Neuronal stem cell (in vitro differentiated cells): ENCODE results near the gene MEIS2.
A peak's percentile ranks its signal among the peaks of the same experiment; 100 is the strongest.

Experiments
- DNase-seq: peaks from one replicate; pipeline ENCODE4 v3.0.0-alpha.2; 2013; ENCODE audit warnings: low spot score
- H2AFZ ChIP-seq: one replicate; pipeline ENCODE4 v1.6.1; 2013; ENCODE audit warnings: mild to moderate bottlenecking, low read length, inconsistent platforms
- H2AK5ac ChIP-seq: 2 replicates; pipeline ENCODE4 v1.6.1; 2013; ENCODE audit warnings: low read depth, mild to moderate bottlenecking, inconsistent platforms, low read length, moderate library complexity, mixed read lengths
- H2BK120ac ChIP-seq: 2 replicates; pipeline ENCODE4 v1.6.1; 2013; ENCODE audit warnings: low read depth, mild to moderate bottlenecking, inconsistent platforms, low read length, moderate library complexity, mixed read lengths
- H2BK12ac ChIP-seq: one replicate; pipeline ENCODE4 v1.6.1; 2013; ENCODE audit warnings: low read length, inconsistent platforms
- H2BK15ac ChIP-seq: 2 replicates; pipeline ENCODE4 v1.6.1; 2013; ENCODE audit warnings: mild to moderate bottlenecking, low read length, inconsistent platforms, mixed read lengths
- H2BK5ac ChIP-seq: one replicate; pipeline ENCODE4 v1.6.1; 2013; ENCODE audit warnings: inconsistent platforms, mild to moderate bottlenecking, low read length, moderate library complexity
- H3K14ac ChIP-seq: one replicate; pipeline ENCODE4 v1.6.1; 2013; ENCODE audit warnings: low read length, inconsistent platforms
- H3K18ac ChIP-seq: 2 replicates; pipeline ENCODE4 v1.6.1; 2013; ENCODE audit warnings: low read length, inconsistent platforms
- H3K23ac ChIP-seq: 2 replicates; pipeline ENCODE4 v1.6.1; 2013; ENCODE audit warnings: low read depth, mild to moderate bottlenecking, mixed read lengths, low read length, inconsistent platforms; ENCODE audit not compliant: poor library complexity
- H3K27ac ChIP-seq: replicated peaks from 3 replicates; pipeline ENCODE4 v1.5.1; 2013; ENCODE audit warnings: low read length, inconsistent platforms
- H3K27me3 ChIP-seq, 3 experiments: 2 replicates each; pipeline ENCODE4 v1.6.1; 2013; ENCODE audit warnings: low read length in 3 of 3, mild to moderate bottlenecking in 2 of 3, inconsistent platforms in 1 of 3, low read depth in 1 of 3, mixed read lengths in 1 of 3, moderate library complexity in 1 of 3; ENCODE audit not compliant: control insufficient read depth in 3 of 3, insufficient read depth in 3 of 3
- H3K36me3 ChIP-seq, 2 donors: replicated peaks in 1 of 2; 2 replicates each; pipeline ENCODE4 v1.6.1; 2013; ENCODE audit warnings: low read length in 2 of 2; ENCODE audit not compliant: control insufficient read depth in 2 of 2, insufficient read depth in 2 of 2
- H3K4ac ChIP-seq: 2 replicates; pipeline ENCODE4 v1.6.1; 2013; ENCODE audit warnings: inconsistent platforms, mild to moderate bottlenecking, low read length, moderate library complexity
- H3K4me1 ChIP-seq, 2 donors: 1 replicate in 1 of 2; 2 replicates in 1 of 2; pipeline ENCODE4 v1.6.1; 2013; ENCODE audit warnings: low read length in 2 of 2, low read depth in 1 of 2; ENCODE audit not compliant: control insufficient read depth in 2 of 2, insufficient read depth in 1 of 2
- H3K4me2 ChIP-seq: one replicate; pipeline ENCODE4 v1.6.1; 2013; ENCODE audit warnings: mild to moderate bottlenecking, low read length, inconsistent platforms; ENCODE audit not compliant: insufficient read depth, poor library complexity, severe bottlenecking
- H3K4me3 ChIP-seq, 2 donors: 2 replicates each; pipeline ENCODE4 v1.5.1; 2013; ENCODE audit warnings: low read length in 2 of 2, mild to moderate bottlenecking in 2 of 2, inconsistent platforms in 1 of 2, moderate library complexity in 1 of 2
- H3K79me1 ChIP-seq: one replicate; pipeline ENCODE4 v1.6.1; 2013; ENCODE audit warnings: low read depth, mild to moderate bottlenecking, inconsistent platforms, low read length, moderate library complexity
- H3K9ac ChIP-seq: one replicate; pipeline ENCODE4 v1.6.1; 2013; ENCODE audit warnings: mild to moderate bottlenecking, low read depth, low read length, inconsistent platforms; ENCODE audit not compliant: poor library complexity
- H3K9me3 ChIP-seq, 2 donors: replicated peaks in 1 of 2; 2 replicates each; pipeline versions ENCODE3 to v1.6.1; 2013; ENCODE audit warnings: low read length in 2 of 2, mild to moderate bottlenecking in 2 of 2, inconsistent platforms in 1 of 2, low read depth in 1 of 2, mixed read lengths in 1 of 2, moderate library complexity in 1 of 2; ENCODE audit not compliant: control insufficient read depth in 2 of 2, insufficient read depth in 1 of 2
- H4K8ac ChIP-seq: one replicate; pipeline ENCODE4 v1.6.1; 2013; ENCODE audit warnings: low read depth, mild to moderate bottlenecking, inconsistent platforms, low read length, moderate library complexity
- H4K91ac ChIP-seq: one replicate; pipeline ENCODE4 v1.6.1; 2013; ENCODE audit warnings: low read length, low read depth, mild to moderate bottlenecking, inconsistent platforms; ENCODE audit not compliant: poor library complexity
- WGBS, 2 donors: extraction: QIAGEN DNeasy Blood & Tissue Kit; methylation state at CpG; one replicate each; pipeline ENCODE4 v1.1.7; 2013; ENCODE audit warnings: missing lambda C conversion rate in 2 of 2, mixed read lengths in 1 of 2; ENCODE audit not compliant: insufficient read length in 2 of 2, insufficient replicate concordance in 1 of 2; ENCODE audit errors: extremely low coverage in 2 of 2; 5-methylcytosine and 5-hydroxymethylcytosine counted together

The MEIS2 gene

DNA sequence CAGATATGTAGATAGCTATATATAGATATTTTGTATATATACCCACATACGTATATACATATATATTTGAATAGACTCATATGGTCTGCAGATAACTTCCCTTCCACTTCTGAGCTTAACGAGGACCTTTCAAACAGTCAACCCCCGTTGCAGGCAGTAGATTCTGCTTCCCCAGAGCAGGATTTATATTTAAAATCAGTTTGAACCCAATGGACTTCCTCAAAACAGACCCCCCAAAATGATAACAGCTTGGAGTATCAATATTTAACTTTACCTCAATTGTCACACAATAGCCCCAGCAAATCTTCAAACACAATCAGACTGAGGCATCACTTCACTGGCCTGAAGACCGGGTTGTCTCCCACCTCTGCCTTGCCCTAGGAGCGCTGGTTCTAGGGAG, 218.3 kb downstream of the MEIS2 start:
- H3K36me3 ChIP-seq, result no peaks in the 10 kb centered on the region
- peak; percentile 36 for DNase-seq
- H3K14ac ChIP-seq, result no peak overlapping the region
- no peak overlapping the region for H3K9ac ChIP-seq
- H3K18ac ChIP-seq, result no peak overlapping the region
- H3K79me1 ChIP-seq, result no peaks in the 10 kb centered on the region
- no peak overlapping the region for H3K27ac ChIP-seq
- H2BK5ac ChIP-seq, result no peak overlapping the region
- peaks cover 0 to 3% of the 10 kb centered on the region in 2 donors for H3K9me3 ChIP-seq
- no peak overlapping the region for H4K8ac ChIP-seq
- no peak overlapping the region for H3K4ac ChIP-seq
- no peak overlapping the region for H2AK5ac ChIP-seq
- no peak overlapping the region for H2BK120ac ChIP-seq
- H3K27me3 ChIP-seq, result peaks cover 21 to 67% (median 58%) of the 10 kb centered on the region in 3 experiments
- H3K4me2 ChIP-seq, result no peak overlapping the region
- no peak overlapping the region for H2AFZ ChIP-seq
- H3K23ac ChIP-seq, result no peak overlapping the region
- no peak overlapping the region for H3K4me3 ChIP-seq
- H4K91ac ChIP-seq, result no peak overlapping the region
- peaks cover 8 to 29% of the 10 kb centered on the region in 2 donors for H3K4me1 ChIP-seq
- H2BK15ac ChIP-seq, result no peak overlapping the region
- H2BK12ac ChIP-seq, result no peak overlapping the region
- WGBS, 2 donors, result no CpG with 5 or more reads among the region's 5 CpGs

- WGBS, 2 donors, result no CpG with 5 or more reads among the region's 2 CpGs
- no peak overlapping the region for H2BK5ac ChIP-seq
- H3K36me3 ChIP-seq, result no peaks in the 10 kb centered on the region
- DNase-seq, result no peak
- H3K14ac ChIP-seq, result no peak overlapping the region
- no peak overlapping the region for H2AK5ac ChIP-seq
- H2BK12ac ChIP-seq, result no peak overlapping the region
- H3K9ac ChIP-seq, result no peak overlapping the region
- no peak overlapping the region for H3K18ac ChIP-seq
- no peak overlapping the region for H3K23ac ChIP-seq
- no peak overlapping the region for H3K4me3 ChIP-seq
- H2BK15ac ChIP-seq, result no peak overlapping the region
- no peaks in the 10 kb centered on the region for H3K79me1 ChIP-seq
- no peak overlapping the region for H4K91ac ChIP-seq
- peaks cover 21 to 66% (median 54%) of the 10 kb centered on the region in 3 experiments for H3K27me3 ChIP-seq
- H2BK120ac ChIP-seq, result no peak overlapping the region
- peaks cover 0 to 2% of the 10 kb centered on the region in 2 donors for H3K9me3 ChIP-seq
- H3K4me2 ChIP-seq, result no peak overlapping the region
- H4K8ac ChIP-seq, result no peak overlapping the region
- peaks cover 8 to 29% of the 10 kb centered on the region in 2 donors for H3K4me1 ChIP-seq
- H3K27ac ChIP-seq, result no peak overlapping the region
- H3K4ac ChIP-seq, result no peak overlapping the region
- no peak overlapping the region for H2AFZ ChIP-seq
Measured at GRCh38 chr15:36881516-36881915, 218.8 kb downstream of the MEIS2 start.

DNA sequence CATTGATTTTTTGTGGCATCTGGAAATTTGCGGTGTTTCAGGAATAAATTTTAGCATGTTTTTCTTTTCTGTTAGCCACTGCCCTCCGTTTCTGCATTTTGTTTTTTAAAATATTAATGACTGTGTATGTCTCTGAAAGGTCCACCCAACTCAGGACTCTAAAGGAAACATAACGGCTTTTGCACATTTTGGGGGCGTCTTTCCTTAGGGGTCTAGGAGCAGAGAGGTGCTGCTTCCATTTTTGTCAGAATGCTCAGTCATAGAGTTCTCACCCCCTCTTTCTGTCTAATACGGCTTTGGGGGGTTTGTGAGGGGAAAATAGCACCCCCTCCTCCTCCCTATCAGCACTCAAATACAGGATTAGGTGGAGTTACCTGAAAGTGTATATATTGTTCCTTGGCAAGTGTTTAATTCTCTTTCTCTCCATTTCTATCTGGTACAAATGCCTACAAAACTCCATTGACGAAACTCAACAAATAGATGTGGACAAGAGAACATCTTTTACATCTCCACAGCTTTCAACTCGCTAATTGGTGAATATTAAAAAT, 219.4 kb downstream of the MEIS2 start:
- H3K79me1 ChIP-seq, result no peaks in the 10 kb centered on the region
- no peak overlapping the region for H3K4me2 ChIP-seq
- no peak overlapping the region for H4K8ac ChIP-seq
- no peak overlapping the region for H3K18ac ChIP-seq
- H3K4me1 ChIP-seq, result peaks cover 8 to 26% of the 10 kb centered on the region in 2 donors
- no peaks in the 10 kb centered on the region for H3K9me3 ChIP-seq
- no peak overlapping the region for H2BK5ac ChIP-seq
- no peak overlapping the region for H2AK5ac ChIP-seq
- no peak overlapping the region for H3K4ac ChIP-seq
- no peak overlapping the region for H2BK12ac ChIP-seq
- no peak overlapping the region for H2BK120ac ChIP-seq
- no peak overlapping the region for H3K14ac ChIP-seq
- no peak overlapping the region for H3K23ac ChIP-seq
- H4K91ac ChIP-seq, result no peak overlapping the region
- no peaks in the 10 kb centered on the region for H3K36me3 ChIP-seq
- DNase-seq, result no peak
- no peak overlapping the region for H2BK15ac ChIP-seq
- peaks cover 21 to 61% (median 49%) of the 10 kb centered on the region in 3 experiments for H3K27me3 ChIP-seq
- H3K9ac ChIP-seq, result no peak overlapping the region
- H3K4me3 ChIP-seq, result no peak overlapping the region
- no peak overlapping the region for H3K27ac ChIP-seq
- no CpG with 5 or more reads among the region's 7 CpGs for WGBS, 2 donors
- no peak overlapping the region for H2AFZ ChIP-seq

- WGBS, 2 donors, result no CpG with 5 or more reads among the region's 52 CpGs
- no peak overlapping the region for H2BK5ac ChIP-seq
- no peak overlapping the region for H3K14ac ChIP-seq
- no peaks in the 10 kb centered on the region for H3K9me3 ChIP-seq
- H3K4me2 ChIP-seq, result peak overlapping the region; percentile 61
- no peaks in the 10 kb centered on the region for H3K79me1 ChIP-seq
- peaks cover 8 to 22% of the 10 kb centered on the region in 2 donors for H3K4me1 ChIP-seq
- H3K36me3 ChIP-seq, result no peaks in the 10 kb centered on the region
- H2AK5ac ChIP-seq, result peak overlapping the region; percentile 3
- no peak overlapping the region for H3K27ac ChIP-seq
- peak overlapping the region in 1 of 2 donors; percentile 69 for H3K4me3 ChIP-seq
- H4K8ac ChIP-seq, result no peak overlapping the region
- H3K27me3 ChIP-seq, result peaks cover 21 to 59% (median 43%) of the 10 kb centered on the region in 3 experiments
- H2AFZ ChIP-seq, result no peak overlapping the region
- peak; percentile 38 for DNase-seq
- H2BK120ac ChIP-seq, result no peak overlapping the region
- no peak overlapping the region for H2BK15ac ChIP-seq
- peak overlapping the region; percentile 47 for H2BK12ac ChIP-seq
- H3K18ac ChIP-seq, result peak overlapping the region; percentile 55
- H3K23ac ChIP-seq, result peak overlapping the region; percentile 8
- H3K4ac ChIP-seq, result no peak overlapping the region
- H3K9ac ChIP-seq, result no peak overlapping the region
- no peak overlapping the region for H4K91ac ChIP-seq
Measured at GRCh38 chr15:36880224-36880912, 220.0 kb downstream of the MEIS2 start.
